Heart left ventricle (tissue), 16 donors: ENCODE results near the gene HPN. TPM values are rescaled to one million over a fixed set of nuclear protein-coding genes. Genes with fewer than 3 reads are reported as not detected.
"Not testable (repeated sequence)": the region's sequence is repeated elsewhere in the genome, so short reads cannot be mapped to it uniquely, and the experiment has no call there.

Experiments used
- ATAC-seq, 4 donors: fragments of 200-7000 bp; cut with Tn5 transposase; one replicate each; pipeline ENCODE4 v1.9.1; 2020 to 2022; ENCODE audit warnings: moderate library complexity in 4 of 4, mild to moderate bottlenecking in 3 of 4, moderate number of reproducible peaks in 1 of 4
- DNase-seq, 5 donors: peaks; one replicate each; pipeline ENCODE4 v3.0.0-alpha.2; 2020
- H3K27ac ChIP-seq, 12 donors: fragments of 200-600 bp; sonication (generic) in 4 of 12; one replicate each; pipeline versions ENCODE4 v1.5.0 to v1.8.0; 2016 to 2022; ENCODE audit warnings: mild to moderate bottlenecking in 2 of 12
- H3K27me3 ChIP-seq, 9 donors: fragments of 200-600 bp; sonication (generic) in 2 of 9; one replicate each; pipeline versions ENCODE4 v1.5.1 to v1.8.0; 2016 to 2022; ENCODE audit warnings: mild to moderate bottlenecking in 3 of 9
- H3K36me3 ChIP-seq, 9 donors: fragments of 200-600 bp; sonication (generic) in 2 of 9; one replicate each; pipeline versions ENCODE4 v1.5.0 to v1.8.0; 2018 to 2022; ENCODE audit warnings: mild to moderate bottlenecking in 2 of 9
- H3K4me1 ChIP-seq, 12 donors: fragments of 200-600 bp; sonication (generic) in 4 of 12; one replicate each; pipeline versions ENCODE4 v1.5.0 to v1.8.0; 2016 to 2022; ENCODE audit warnings: mild to moderate bottlenecking in 3 of 12
- H3K4me3 ChIP-seq, 12 donors: fragments of 200-600 bp; sonication (generic) in 4 of 12; one replicate each; pipeline versions ENCODE4 v1.5.0 to v1.8.0; 2017 to 2022; ENCODE audit warnings: mild to moderate bottlenecking in 9 of 12, moderate library complexity in 4 of 12
- H3K9me3 ChIP-seq, 12 donors: fragments of 200-600 bp; sonication (generic) in 4 of 12; one replicate each; pipeline versions ENCODE4 v1.5.0 to v1.8.0; 2016 to 2022; ENCODE audit warnings: mild to moderate bottlenecking in 1 of 12
- CTCF ChIP-seq, 12 donors: fragments of 200-600 bp; sonication (generic) in 4 of 12; IDR thresholded peaks; one replicate each; pipeline versions ENCODE4 v1.5.0 to v1.8.0; 2018 to 2022; ENCODE audit warnings: antibody characterized with exemption in 12 of 12, mild to moderate bottlenecking in 5 of 12
- POLR2A ChIP-seq, 2 donors: fragments of 450-650 bp; IDR thresholded peaks; one replicate each; pipeline ENCODE4 v1.6.1; 2017; ENCODE audit warnings: antibody characterized with exemption in 2 of 2, mild to moderate bottlenecking in 2 of 2, moderate library complexity in 2 of 2
- WGBS, 4 donors: extraction: QIAGEN DNeasy Blood & Tissue Kit in 2 of 4; methylation state at CpG; one replicate each; pipeline versions ENCODE4 v1.1.5 to v1.1.7; 2013 to 2018; 5-methylcytosine and 5-hydroxymethylcytosine counted together
- intact Hi-C, 10 donors: fragments of 100-400 bp; cut with DNase I; formaldehyde crosslinking; loops; one replicate each; pipeline versions ENCODE4 v1.11.1 to v1.14.2; 2022
- polyA plus RNA-seq, 2 donors: library from polyadenylated mRNA; stranded (reverse); fragments of 200-250 nt; gene quantifications; one replicate each; pipeline ENCODE4 v1.2.3, GENCODE V29; 2013
- total RNA-seq, 9 donors: library from RNA; depleted of rRNA in 2 of 9; stranded (reverse); fragments of >200 nt in 2 of 9; fragmentation: NEBNext Ultra II Directional in 3 of 9; extraction: Animal tissue kit (Norgen Biotek cat#: 25700) in 3 of 9; gene quantifications; one replicate each; pipeline versions ENCODE4 v1.1.0 to v1.2.4, GENCODE V29; 2016 to 2023
- donor health status: ischemic (EF 13 %, LVEDD 7.1; RV severe dilation, severe dysfunction).
- donor health status: healthy with polysubstance abuse.
- donor health status: DM: no; HTN: yes; CAD: no.
- donor health status: DM: no; HTN: no; CAD: no.
- donor health status: ischemic (EF 25% LVEDD 6.9; RV normal size, moderate dysfunction).
- donor health status: ischemic (EF 25% LVEDD 5.7; RV mildly dilated, moderate dysfunction).
- donor health status: healthy.
- donor health status: DM: yes; HTN: yes; CAD: no.
- donor health status: ischemic (EF 35%, LVEDD 5.7; RV mildly dilated, moderate dysfunction).
- donor health status: nonischemic (EF 11% LVEDD 7.7; RV severe dilation, severe dysfunction).
- donor health status: DM: yes; HTN: yes; CAD: no.
- donor health status: PGD.
- donor health status: ischemic (EF 29% LVEDD 5.4; RV normal size, mild dysfunction).
- donor health status: nonischemic (EF 23%, LVEDD 6.1; RV moderate dilation, normal function).

The HPN gene
- total and polyA plus RNA-seq, 11 donors: 0.80 to 13.4 (median 3.2) TPM

- peak overlapping the region in 6 of 12 donors; percentile 16 to 38 (median 30) for H3K27ac ChIP-seq
Measured at GRCh38 chr19:35006342-35006998, 35.1 kb upstream of the HPN start.

GRCh38 chr19:35006999-35007365, 34.5 kb upstream of the HPN start:
- Histone ChIP-seq H3K4me1 (peaks cover 0 to 65% (median 33%) of the 10 kb centered on the region in 12 donors), H3K4me3 (no peak overlapping the region), H3K36me3 (peaks cover 0 to 51% (median 40%) of the 10 kb centered on the region in 9 donors), H3K9me3 (no peaks in the 10 kb centered on the region), H3K27me3 (no peaks in the 10 kb centered on the region), H3K27ac (peak overlapping the region in 2 of 12 donors; percentile 30 to 38)
- TF ChIP-seq POLR2A (IDR thresholded peaks at IDR 0.05): no peak
- no peak for TF ChIP-seq CTCF (IDR thresholded peaks at IDR 0.05)
- intact Hi-C loops: no loop called here
- peak in 1 of 5 donors; percentile 12 for DNase-seq
- WGBS, 4 donors: 89 to 98% (median 96%) methylated on average over 5 of the region's 5 CpGs
- ATAC-seq: no peak

More at GRCh38 chr19:35006342-35006998, 35.1 kb upstream of the HPN start:
- Histone ChIP-seq H3K4me3 (no peak overlapping the region), H3K4me1 (peaks cover 0 to 66% (median 38%) of the 10 kb centered on the region in 12 donors), H3K9me3 (no peaks in the 10 kb centered on the region), H3K36me3 (peaks cover 0 to 48% (median 35%) of the 10 kb centered on the region in 9 donors), H3K27me3 (no peaks in the 10 kb centered on the region)
- TF ChIP-seq CTCF (IDR thresholded peaks at IDR 0.05) (no peak), POLR2A (IDR thresholded peaks at IDR 0.05) (no peak)
- no peak for ATAC-seq
- intact Hi-C loops: no loop called here
- peak in 1 of 5 donors; percentile 9 for DNase-seq
- 70 to 77% (median 75%) methylated on average over 15 of the region's 15 CpGs for WGBS, 4 donors

GRCh38 chr19:35007427-35007826, 34.1 kb upstream of the HPN start:
- ATAC-seq, DNase-seq, H3K9me3 ChIP-seq, H3K27ac ChIP-seq, intact Hi-C loops, H3K4me3 ChIP-seq, H3K27me3 ChIP-seq: not testable (repeated sequence)
- Histone ChIP-seq H3K4me1 (peaks cover 0 to 65% (median 30%) of the 10 kb centered on the region in 12 donors), H3K36me3 (peaks cover 0 to 51% (median 41%) of the 10 kb centered on the region in 9 donors)
- WGBS, 4 donors: 96 to 99% (median 98%) methylated on average over 8 of the region's 8 CpGs

- TF ChIP-seq CTCF (IDR thresholded peaks at IDR 0.05) (no peak), POLR2A (IDR thresholded peaks at IDR 0.05) (no peak)
- H3K4me1 ChIP-seq: peaks cover 0 to 62% (median 32%) of the 10 kb centered on the region in 12 donors
- H3K36me3 ChIP-seq: peaks cover 0 to 58% (median 40%) of the 10 kb centered on the region in 9 donors
- intact Hi-C loops: no loop called here
- peak in 3 of 5 donors; percentile 62 to 75 (median 67) for DNase-seq
- peak; percentile 45 to 77 (median 58) for ATAC-seq
- no peaks in the 10 kb centered on the region for H3K27me3 ChIP-seq
- no peak overlapping the region for H3K4me3 ChIP-seq
- H3K9me3 ChIP-seq: no peaks in the 10 kb centered on the region
- peak overlapping the region; percentile 48 to 81 (median 70) for H3K27ac ChIP-seq
- WGBS, 4 donors: 67 to 79% (median 72%) methylated on average over 12 of the region's 12 CpGs
Measured at GRCh38 chr19:35008891-35009341, 32.6 kb upstream of the HPN start.
